ENCODE measurements around the gene APOBEC4.

Gene APOBEC4

GRCh38 chr1:183652547-183653461, at the start of gene APOBEC4:
APOBEC4 (minus strand) TSS chr1:183653316; CDS start chr1:183648781, 4,535 bp downstream.
- H3K4me3 ChIP-seq (ENCODE audit: low read depth, low read length), result no peak within 1 kb of the TSS
- no peak for TF ChIP-seq CTCF (IDR thresholded peaks at IDR 0.05; ENCODE audit: borderline replicate concordance, insufficient read depth, low read depth, low read length)

- no peak overlapping the region for H3K4me3 ChIP-seq (ENCODE audit: low read depth, low read length)
- no peak for TF ChIP-seq CTCF (IDR thresholded peaks at IDR 0.05; ENCODE audit: borderline replicate concordance, insufficient read depth, low read depth, low read length)
Observed at GRCh38 chr1:183702813-183703198, 49.7 kb upstream of the APOBEC4 start.

- TF ChIP-seq CTCF (IDR thresholded peaks at IDR 0.05; ENCODE audit: borderline replicate concordance, insufficient read depth, low read depth, low read length), result no peak
- no peak overlapping the region for H3K4me3 ChIP-seq (ENCODE audit: low read depth, low read length)
Observed at GRCh38 chr1:183702087-183702812, 49.1 kb upstream of the APOBEC4 start.

GRCh38 chr1:183699616-183700160, 46.6 kb upstream of the APOBEC4 start:
- TF ChIP-seq CTCF (IDR thresholded peaks at IDR 0.05; ENCODE audit: borderline replicate concordance, insufficient read depth, low read depth, low read length), result no peak
- no peak overlapping the region for H3K4me3 ChIP-seq (ENCODE audit: low read depth, low read length)

- no peak for TF ChIP-seq CTCF (IDR thresholded peaks at IDR 0.05; ENCODE audit: borderline replicate concordance, insufficient read depth, low read depth, low read length)
- H3K4me3 ChIP-seq (ENCODE audit: low read depth, low read length), result no peak overlapping the region
Observed at GRCh38 chr1:183697814-183698590, 44.9 kb upstream of the APOBEC4 start.

GRCh38 chr1:183696981-183697380, 43.9 kb upstream of the APOBEC4 start:
- TF ChIP-seq CTCF (IDR thresholded peaks at IDR 0.05; ENCODE audit: borderline replicate concordance, insufficient read depth, low read depth, low read length), result no peak
- H3K4me3 ChIP-seq (ENCODE audit: low read depth, low read length), result no peak overlapping the region
